K562 (cell line): Measurements from ENCODE around the gene MFSD6. TPM values are rescaled to one million over a fixed set of nuclear protein-coding genes. Genes with fewer than 3 reads are reported as not detected.

Experiments used
- ARNT ChIP-seq, 2 experiments: fragments of 450-650 bp; IDR thresholded peaks; 2 replicates each; pipeline ENCODE4 v1.6.1; 2016; ENCODE audit warnings: mild to moderate bottlenecking in 1 of 2
- BACH1 ChIP-seq: fragments of 200-800 bp; sonication (Bioruptor generic); IDR thresholded peaks from 2 replicates; pipeline ENCODE4 v1.6.1; 2016; ENCODE audit warnings: missing genetic modification characterization, missing compliant biosample characterization
- CBFA2T2 ChIP-seq: fragments of 450-650 bp; conservative IDR thresholded peaks from 2 replicates; pipeline ENCODE4 v1.6.1; 2017; ENCODE audit warnings: mild to moderate bottlenecking
- CBX1 ChIP-seq: sonication (generic); IDR thresholded peaks from 2 replicates; pipeline ENCODE4 v1.6.1; 2016; ENCODE audit warnings: antibody characterized with exemption, low read depth, mild to moderate bottlenecking
- CEBPB ChIP-seq: fragments of 450-650 bp; IDR thresholded peaks from 2 replicates; pipeline ENCODE4 v1.6.1; 2016; ENCODE audit warnings: missing genetic modification characterization, missing compliant biosample characterization
- CHD4 ChIP-seq: fragments of 200-600 bp; sonication (generic); IDR thresholded peaks from 3 replicates; pipeline ENCODE4 v1.6.1; 2012; ENCODE audit warnings: low read depth, mild to moderate bottlenecking, mixed read lengths, low read length, inconsistent platforms; ENCODE audit not compliant: insufficient read depth, insufficient replicate concordance, poor library complexity, severe bottlenecking
- DEAF1 ChIP-seq: fragments of 450-650 bp; formaldehyde crosslinking; IDR thresholded peaks from 2 replicates; pipeline ENCODE4 v1.4.0; 2020; ENCODE audit warnings: mild to moderate bottlenecking, moderate library complexity
- ETV6 ChIP-seq, 3 experiments: fragments of 150-350 bp in 1 of 3; sonication (generic) in 1 of 3; formaldehyde crosslinking in 1 of 3; IDR thresholded peaks; 2 replicates each; pipeline versions ENCODE4 v1.6.1 to v1.8.0; 2014 to 2022; ENCODE audit warnings: borderline replicate concordance in 2 of 3, low read depth in 2 of 3, antibody characterized with exemption in 1 of 3, low read length in 1 of 3, mild to moderate bottlenecking in 1 of 3, missing genetic modification reagents in 1 of 3
- FOXA1 ChIP-seq: fragments of 450-650 bp; IDR thresholded peaks from 2 replicates; pipeline ENCODE4 v1.6.1; 2016; ENCODE audit warnings: mild to moderate bottlenecking, borderline replicate concordance
- FOXA3 ChIP-seq, 2 experiments: fragments of 450-650 bp in 1 of 2; sonication (generic) in 1 of 2; formaldehyde crosslinking; IDR thresholded peaks in 1 of 2; conservative IDR thresholded peaks in 1 of 2; 2 replicates each; pipeline versions ENCODE4 v1.4.0 to v1.8.0; 2020 to 2022; ENCODE audit warnings: mild to moderate bottlenecking in 2 of 2, missing genetic modification reagents in 1 of 2
- GATA2 ChIP-seq: sonication (generic); formaldehyde crosslinking; IDR thresholded peaks from 2 replicates; pipeline ENCODE4 v1.4.0; 2020; ENCODE audit warnings: mild to moderate bottlenecking, missing genetic modification reagents
- HMBOX1 ChIP-seq: sonication (generic); IDR thresholded peaks from 2 replicates; pipeline ENCODE4 v1.6.1; 2016
- HNRNPK ChIP-seq: fragments of 200-400 bp; formaldehyde crosslinking; IDR thresholded peaks from one replicate; pipeline ENCODE4 v1.6.1; 2018; ENCODE audit warnings: mild to moderate bottlenecking, low read depth, low read length; ENCODE audit not compliant: poor library complexity, severe bottlenecking
- IRF1 ChIP-seq: sonication (generic); formaldehyde crosslinking; IDR thresholded peaks from 2 replicates; pipeline ENCODE4 v1.8.0; 2022; ENCODE audit warnings: missing genetic modification reagents, mild to moderate bottlenecking, borderline replicate concordance
- MTA3 ChIP-seq: fragments of 450-650 bp; formaldehyde crosslinking; IDR thresholded peaks from 2 replicates; pipeline ENCODE4 v1.6.1; 2017; ENCODE audit warnings: mild to moderate bottlenecking, borderline replicate concordance
- NFRKB ChIP-seq: fragments of 450-650 bp; IDR thresholded peaks from 2 replicates; pipeline ENCODE4 v1.6.1; 2016; ENCODE audit warnings: low read depth
- SETDB1 ChIP-seq: IDR thresholded peaks from one replicate; pipeline ENCODE4 v1.6.1; 2012; ENCODE audit warnings: low read length, control low read depth, inconsistent platforms
- SIN3A ChIP-seq, 2 experiments: fragments of 150-350 bp in 1 of 2; IDR thresholded peaks; 2 replicates each; pipeline ENCODE4 v1.6.1; 2011 to 2016; ENCODE audit warnings: borderline replicate concordance in 2 of 2, low read depth in 2 of 2, low read length in 2 of 2, mild to moderate bottlenecking in 2 of 2, moderate library complexity in 2 of 2; ENCODE audit not compliant: control insufficient read depth in 1 of 2
- SIN3B ChIP-seq: fragments of 450-650 bp; IDR thresholded peaks from 2 replicates; pipeline ENCODE4 v1.6.1; 2017; ENCODE audit warnings: low read depth, mild to moderate bottlenecking, moderate library complexity
- SMAD3 ChIP-seq: fragments of 450-650 bp; formaldehyde crosslinking; conservative IDR thresholded peaks from 2 replicates; pipeline ENCODE4 v1.4.0; 2020; ENCODE audit warnings: mild to moderate bottlenecking
- SUPT5H ChIP-seq: fragments of 450-650 bp; IDR thresholded peaks from 2 replicates; pipeline ENCODE4 v1.6.1; 2016
- TSC22D4 ChIP-seq: fragments of 450-650 bp; IDR thresholded peaks from 2 replicates; pipeline ENCODE4 v1.6.1; 2016; ENCODE audit warnings: missing genetic modification characterization, missing biosample characterization, control low read depth
- ZNF134 ChIP-seq: fragments of 250-450 bp; sonication (Bioruptor Pico); conservative IDR thresholded peaks from 2 replicates; pipeline ENCODE4 v1.4.0; 2020
- ZNF324 ChIP-seq: fragments of 250-450 bp; sonication (Bioruptor Pico); IDR thresholded peaks from 2 replicates; pipeline ENCODE4 v1.4.0; 2020; ENCODE audit warnings: mild to moderate bottlenecking
- ZNF57 ChIP-seq: fragments of 450-650 bp; formaldehyde crosslinking; IDR thresholded peaks from 2 replicates; pipeline ENCODE4 v1.4.0; 2020; ENCODE audit warnings: mild to moderate bottlenecking, moderate library complexity
- ZNF76 ChIP-seq: fragments of 250-450 bp; sonication (Bioruptor Pico); IDR thresholded peaks from 2 replicates; pipeline ENCODE4 v1.4.0; 2020; ENCODE audit warnings: mild to moderate bottlenecking, moderate library complexity, borderline replicate concordance
- polyA plus RNA-seq, 8 experiments: library from polyadenylated mRNA; depleted of rRNA in 4 of 8; stranded (reverse) in 5 of 8; unstranded in 3 of 8; fragments of >200 nt; fragmentation: Nextera tagmentation in 2 of 8; fragmentation: Illumina TruSeq in 1 of 8; extraction: Ambion mirVana in 2 of 8; extraction: Trizol in 1 of 8; gene quantifications; 2 replicates each; pipeline versions ENCODE4 v1.2.1 to v1.2.3, GENCODE V29; 2011 to 2014; ENCODE audit warnings: inconsistent platforms in 1 of 8, missing spikeins in 1 of 8
- total RNA-seq, 7 experiments: library from RNA; depleted of rRNA in 6 of 7; stranded (reverse); fragments of >200 nt in 6 of 7; fragmentation: Illumina TruSeq in 2 of 7; extraction: Trizol in 2 of 7; gene quantifications; 2 replicates each; pipeline versions ENCODE4 v1.2.1 to v1.2.3, GENCODE V29; 2011 to 2021; ENCODE audit warnings: low replicate concordance in 1 of 7

MFSD6 gene
- total and polyA plus RNA-seq, 9 of the 15 experiments (the other 6 are each of a cell fraction or from before 2014, with no cell fraction given): 1.1 to 7.9 (median 4.4) TPM

- TF ChIP-seq BACH1 (tag) (no peak), ZNF324 (no peak), IRF1 (CRISPR knock-in tag) (no peak), SIN3B (no peak), MTA3 (0 out of 2 replicates have a peak, but pooled peaks have one; percentile 64), HNRNPK (no peak), HMBOX1 (peak; percentile 79), ARNT (IDR thresholded peaks at IDR 0.05) (peak in 1 of 2 experiments; percentile 62; a peak in 2 of 4 replicates), ZNF57 (CRISPR knock-in tag) (no peak), ZNF76 (CRISPR knock-in tag) (no peak), SMAD3 (CRISPR knock-in tag) (0 out of 2 replicates have a peak, but pooled peaks have one; percentile 41), CBFA2T2 (peak; percentile 75), FOXA1 (no peak), ETV6 (IDR thresholded peaks at IDR 0.05; ENCODE audit: borderline replicate concordance in 1 of 2, low read depth in 2 of 2, low read length in 1 of 2) (no peak), ETV6 (CRISPR knock-in tag; IDR thresholded peaks at IDR 0.05; ENCODE audit: borderline replicate concordance) (no peak), SETDB1 (no peak), GATA2 (CRISPR knock-in tag) (no peak), FOXA3 (CRISPR knock-in tag; conservative IDR thresholded peaks at IDR 0.05 in 1 of 2, IDR thresholded peaks at IDR 0.05 in 1 of 2) (no peak), ZNF134 (CRISPR knock-in tag) (no peak), CEBPB (tag) (peak; percentile 77), DEAF1 (CRISPR knock-in tag) (no peak), SIN3A (IDR thresholded peaks at IDR 0.05; ENCODE audit: borderline replicate concordance in 2 of 2, control insufficient read depth in 1 of 2, low read depth in 2 of 2, low read length in 2 of 2) (no peak), SUPT5H (no peak), CHD4 (no peak), CBX1 (no peak), TSC22D4 (no peak), NFRKB (no peak)
Measured at GRCh38 chr2:190380962-190381412, 27.2 kb upstream of the MFSD6 start (continued).
